HepG2 (cell line): ENCODE measurements around the gene SYNGR2. TPM values are rescaled to one million over a fixed set of nuclear protein-coding genes. Genes with fewer than 3 reads are reported as not detected.

ENCODE experiments used
- ATAC-seq: fragments of 200-7000 bp; cut with Tn5 transposase; 3 replicates; pipeline ENCODE4 v1.9.1; 2020; ENCODE audit warnings: mild to moderate bottlenecking, moderate library complexity
- BruUV-seq: library from RNA; stranded (reverse); fragments of 400-500 nt; replicated peaks from 2 replicates; lab custom pipeline; 2021; lab: Mats Ljungman, UMichigan
- CTCF ChIA-PET: fragments of 300-600 bp; formaldehyde crosslinking; extraction: SDS; loops from one replicate; lab custom pipeline; 2021; ENCODE audit warnings: low total read pairs, inconsistent platforms, low intra/inter-chr PET ratio; lab: Yijun Ruan, JAX
- POLR2A ChIA-PET: fragments of 350-600 bp; sonication (Branson Sonifier 250); formaldehyde crosslinking; loops from one replicate; lab custom pipeline; 2020; ENCODE audit warnings: antibody characterized with exemption, inconsistent platforms; lab: Yijun Ruan, JAX
- DNase-seq: peaks from one replicate; pipeline ENCODE4 v3.0.0-alpha.2; 2015; ENCODE audit warnings: low spot score
- FAIRE-seq: peaks from 3 replicates; lab custom pipeline; 2011; peaks lifted over from hg19 to GRCh38; lab: Jason Lieb, UNC
- H2AFZ ChIP-seq: one replicate; pipeline ENCODE4 v1.6.1; 2011; ENCODE audit warnings: low read length, inconsistent platforms
- H3K27ac ChIP-seq: fragments of 300-600 bp; 3 replicates; pipeline ENCODE4 v1.8.0; 2011; ENCODE audit warnings: mixed run types, mild to moderate bottlenecking, mixed read lengths, low read length, inconsistent platforms; ENCODE audit not compliant: insufficient read depth; ENCODE audit errors: extremely low read length
- H3K27me3 ChIP-seq, 2 experiments: fragments of 200-600 bp in 1 of 2; 2 replicates in 1 of 2; 3 replicates in 1 of 2; pipeline versions ENCODE4 v1.6.0 to v1.8.0; 2011; ENCODE audit warnings: low read length in 2 of 2, mild to moderate bottlenecking in 2 of 2, moderate library complexity in 2 of 2, inconsistent platforms in 1 of 2; ENCODE audit not compliant: insufficient read depth in 2 of 2, control insufficient read depth in 1 of 2
- H3K36me3 ChIP-seq, 2 experiments: fragments of 200-600 bp in 1 of 2; replicated peaks in 1 of 2; 2 replicates in 1 of 2; 3 replicates in 1 of 2; pipeline versions ENCODE4 v1.5.1 to v1.8.0; 2011; ENCODE audit warnings: low read length in 2 of 2, inconsistent platforms in 1 of 2; ENCODE audit not compliant: insufficient read depth in 2 of 2, control insufficient read depth in 1 of 2
- H3K4me1 ChIP-seq: 2 replicates; pipeline ENCODE4 v1.5.1; 2012; ENCODE audit warnings: low read length, inconsistent platforms; ENCODE audit not compliant: insufficient read depth
- H3K4me2 ChIP-seq: 2 replicates; pipeline ENCODE4 v1.6.0; 2011; ENCODE audit warnings: low read depth, low read length, inconsistent platforms
- H3K4me3 ChIP-seq, 3 experiments: fragments of 200-600 bp in 1 of 3; sonication (generic), shearing (Covaris generic) in 1 of 3; replicated peaks in 1 of 3; 2 replicates each; pipeline ENCODE4 v1.5.1; 2011 to 2016; ENCODE audit warnings: low read length in 3 of 3, inconsistent platforms in 2 of 3, low read depth in 2 of 3, mild to moderate bottlenecking in 2 of 3, control low read depth in 1 of 3, mixed read lengths in 1 of 3; ENCODE audit not compliant: insufficient read depth in 1 of 3
- H3K79me2 ChIP-seq: one replicate; pipeline ENCODE4 v1.6.1; 2011; ENCODE audit warnings: low read length, inconsistent platforms; ENCODE audit not compliant: insufficient read depth
- H3K9ac ChIP-seq: 2 replicates; pipeline ENCODE4 v1.6.0; 2011; ENCODE audit warnings: mild to moderate bottlenecking, low read depth, low read length, inconsistent platforms; ENCODE audit not compliant: insufficient read depth
- H3K9me3 ChIP-seq: 2 replicates; pipeline ENCODE4 v1.5.1; 2012; ENCODE audit warnings: mild to moderate bottlenecking, low read length
- H4K20me1 ChIP-seq: 2 replicates; pipeline ENCODE4 v1.6.0; 2011; ENCODE audit warnings: inconsistent platforms, mild to moderate bottlenecking, low read length, moderate library complexity; ENCODE audit not compliant: insufficient read depth
- ATRX ChIP-seq: sonication (generic); formaldehyde crosslinking; IDR thresholded peaks from 2 replicates; pipeline ENCODE4 v1.4.0; 2020; ENCODE audit warnings: missing genetic modification reagents, borderline replicate concordance
- CBX2 ChIP-seq, 2 experiments: fragments of 200-600 bp in 1 of 2; sonication (generic); formaldehyde crosslinking in 1 of 2; IDR thresholded peaks; 2 replicates each; pipeline versions ENCODE4 v1.7.0 to v1.8.1; 2018 to 2022; ENCODE audit warnings: low read depth in 2 of 2, low read length in 1 of 2, mild to moderate bottlenecking in 1 of 2, missing genetic modification reagents in 1 of 2
- CENPT ChIP-seq: sonication (generic); formaldehyde crosslinking; IDR thresholded peaks from 2 replicates; pipeline ENCODE4 v1.8.0; 2022; ENCODE audit warnings: low read depth, mild to moderate bottlenecking, moderate library complexity, missing genetic modification reagents
- HHEX ChIP-seq: IDR thresholded peaks from 2 replicates; pipeline ENCODE4 v1.6.1; 2016; ENCODE audit warnings: control low read depth
- RBM39 ChIP-seq: fragments of 200-400 bp; formaldehyde crosslinking; IDR thresholded peaks from one replicate; pipeline ENCODE4 v1.6.1; 2018; ENCODE audit warnings: antibody characterized with exemption, mild to moderate bottlenecking, low read depth, low read length; ENCODE audit not compliant: poor library complexity, severe bottlenecking
- RORA ChIP-seq: sonication (generic); formaldehyde crosslinking; IDR thresholded peaks from 2 replicates; pipeline ENCODE4 v1.5.0; 2020; ENCODE audit warnings: mild to moderate bottlenecking, missing genetic modification reagents, moderate library complexity
- SSRP1 ChIP-seq: IDR thresholded peaks from 2 replicates; pipeline ENCODE4 v1.6.1; 2016; ENCODE audit warnings: control low read depth
- TBX2 ChIP-seq: sonication (generic); formaldehyde crosslinking; IDR thresholded peaks from 2 replicates; pipeline ENCODE4 v1.5.0; 2020; ENCODE audit warnings: missing genetic modification reagents, mild to moderate bottlenecking, borderline replicate concordance
- TOPORS ChIP-seq: sonication (generic); formaldehyde crosslinking; IDR thresholded peaks from 2 replicates; pipeline ENCODE4 v1.8.0; 2023; ENCODE audit warnings: mild to moderate bottlenecking, missing genetic modification reagents
- ZNF235 ChIP-seq: sonication (generic); formaldehyde crosslinking; IDR thresholded peaks from 2 replicates; pipeline ENCODE4 v1.8.1; 2023; ENCODE audit warnings: mild to moderate bottlenecking, missing genetic modification reagents, borderline replicate concordance
- ZNF432 ChIP-seq: sonication (generic); formaldehyde crosslinking; IDR thresholded peaks from 2 replicates; pipeline ENCODE4 v1.5.0; 2020; ENCODE audit warnings: missing genetic modification reagents, mild to moderate bottlenecking, borderline replicate concordance
- ZNF510 ChIP-seq: sonication (generic); formaldehyde crosslinking; IDR thresholded peaks from 2 replicates; pipeline ENCODE4 v1.4.0; 2020; ENCODE audit warnings: low read depth, mild to moderate bottlenecking, missing genetic modification reagents
- ZNF850 ChIP-seq: sonication (generic); formaldehyde crosslinking; conservative IDR thresholded peaks from 2 replicates; pipeline ENCODE4 v1.9.0; 2021; ENCODE audit warnings: mild to moderate bottlenecking, missing genetic modification reagents
- WGBS: methylation state at CpG from one replicate; pipeline ENCODE4 v1.1.6; 2017; ENCODE audit warnings: low lambda C conversion rate; 5-methylcytosine and 5-hydroxymethylcytosine counted together
- in situ Hi-C: cut with HindIII; loops from 2 replicates; pipeline ENCODE4 v1.10.0; 2017; ENCODE audit warnings: low pct_unique_long_range_greater_than_20kb; ENCODE audit not compliant: extremely low pct_ligation_motif_present
- intact Hi-C: fragments of 100-400 bp; cut with micrococcal nuclease; formaldehyde crosslinking; loops from one replicate; pipeline ENCODE4 v1.10.0; 2022; ENCODE audit not compliant: unreplicated experiment
- polyA plus RNA-seq, 8 experiments: library from polyadenylated mRNA; depleted of rRNA in 3 of 8; stranded (reverse) in 7 of 8; unstranded in 1 of 8; fragments of >200 nt; fragmentation: Illumina TruSeq in 4 of 8; extraction: Trizol in 4 of 8; gene quantifications; 2 replicates each; pipeline versions ENCODE4 v1.2.1 to v1.2.3, GENCODE V29; 2011 to 2016; ENCODE audit warnings: low read depth in 4 of 8, missing spikeins in 1 of 8, mixed read lengths in 1 of 8; ENCODE audit not compliant: insufficient read depth in 1 of 8
- total RNA-seq, 5 experiments: library from RNA; depleted of rRNA; stranded (reverse); fragments of >200 nt; fragmentation: Illumina TruSeq; extraction: Trizol; gene quantifications; 2 replicates each; pipeline ENCODE4 v1.2.3, GENCODE V29; 2016; ENCODE audit warnings: low read depth in 1 of 5
- TF ChIP-seq, protein P1 (sequence below): sonication (generic); formaldehyde crosslinking; IDR thresholded peaks from 2 replicates; pipeline ENCODE4 v1.4.0; 2020; ENCODE audit warnings: missing genetic modification reagents
- TF ChIP-seq, protein P2 (sequence below): sonication (generic); formaldehyde crosslinking; IDR thresholded peaks from 2 replicates; pipeline ENCODE4 v1.4.0; 2020; ENCODE audit warnings: missing genetic modification reagents
- TF ChIP-seq, protein P3 (sequence below): sonication (generic); formaldehyde crosslinking; IDR thresholded peaks from 2 replicates; pipeline ENCODE4 v1.5.0; 2020; ENCODE audit warnings: missing genetic modification reagents

The SYNGR2 gene
- total and polyA plus RNA-seq, 2 of the 13 experiments (the other 11 are each of a cell fraction or from before 2014, with no cell fraction given), result 46.7 to 170 TPM

DNA sequence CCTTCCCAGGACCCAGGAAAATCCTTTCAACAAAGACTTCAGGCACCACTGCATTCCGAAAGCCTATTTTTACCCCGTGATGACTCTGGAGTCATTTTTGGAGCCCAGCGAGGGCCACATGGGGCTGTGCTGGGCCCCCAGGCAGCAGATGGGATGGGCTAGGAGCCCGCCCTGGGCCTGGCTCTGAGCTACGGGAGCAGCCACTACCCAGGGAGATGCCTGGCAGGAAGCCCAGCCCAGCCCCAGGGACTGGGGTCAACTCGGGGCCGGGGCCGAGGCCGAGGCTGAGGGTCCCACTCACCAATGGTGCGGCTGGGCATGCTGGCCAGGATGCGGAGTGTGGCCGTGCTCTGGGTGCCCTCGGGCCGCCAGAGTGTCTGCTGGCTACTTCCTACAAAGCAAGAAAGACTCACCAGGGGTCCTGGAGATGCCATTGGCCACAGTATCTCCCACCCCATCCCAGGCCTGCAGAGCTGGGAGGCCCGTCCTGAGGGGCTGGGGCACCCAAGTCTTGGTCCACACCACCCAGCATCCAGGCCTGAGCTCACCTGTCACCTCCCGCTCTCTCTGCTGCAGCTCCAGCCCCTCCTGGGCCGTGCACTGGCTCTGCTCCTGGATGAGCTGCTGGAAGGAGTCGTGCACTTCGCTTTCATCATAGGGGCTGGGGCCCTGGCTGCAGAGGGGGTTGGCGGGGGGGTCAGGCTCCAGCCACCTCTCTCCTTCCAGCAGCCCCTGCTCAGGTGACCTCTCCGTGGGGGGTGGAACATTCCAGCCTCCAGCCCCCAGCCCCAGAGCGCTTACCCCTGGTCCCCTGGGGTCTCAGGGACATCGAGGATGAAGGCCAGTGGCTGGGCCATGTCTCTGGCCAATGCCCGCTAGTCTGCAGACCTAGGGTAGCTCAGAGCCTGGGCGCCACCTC lies 42.1 kb upstream of the SYNGR2 start:
- peaks cover 8% of the 10 kb centered on the region; the same call in 1 of the 2 replicates for H4K20me1 ChIP-seq
- peaks cover 19% of the 10 kb centered on the region for H3K79me2 ChIP-seq
- peak overlapping the region; percentile 90 for H3K9ac ChIP-seq
- no peaks in the 10 kb centered on the region for H3K27me3 ChIP-seq
- peak overlapping the region; percentile 90 for H3K4me2 ChIP-seq
- no peak for DNase-seq
- H3K4me3 ChIP-seq, result peak overlapping the region in 2 of 3 experiments; percentile 67 to 95; a peak in 4 of 6 replicates
- no peaks in the 10 kb centered on the region for H3K9me3 ChIP-seq
- intact Hi-C loops, result loop anchor here (5.0 kb wide), 1 partner anchor 41 kb away; the partner anchor contains the start of gene SYNGR2
- ChIA-PET POLR2A (interaction anchor here (0.9 to 4.4 kb wide), 7 partner anchors 10 to 61 kb away, joined by 3 to 57 read pairs (median 7); partner anchors contain the start of genes AFMID and TK1), CTCF (no interaction called here)
- FAIRE-seq, result no peak
- H3K27ac ChIP-seq, result peak overlapping the region; percentile 91
- peaks cover 45% of the 10 kb centered on the region for H3K4me1 ChIP-seq
- H2AFZ ChIP-seq, result no peak overlapping the region
- 95% methylated on average over 16 of the region's 25 CpGs for whole genome bisulfite sequencing
- no peak for ATAC-seq
- no TSS peak for BruUV-seq
- in situ Hi-C loops, result no loop called here
- H3K36me3 ChIP-seq, result peaks cover 36 to 38% of the 10 kb centered on the region in 2 experiments; a peak in 4 of 5 replicates
- TF ChIP-seq SSRP1, result no peak
- no peak for TF ChIP-seq ZNF432 (CRISPR knock-in tag)
- TF ChIP-seq RBM39, result no peak
- TF ChIP-seq, protein P1, sequence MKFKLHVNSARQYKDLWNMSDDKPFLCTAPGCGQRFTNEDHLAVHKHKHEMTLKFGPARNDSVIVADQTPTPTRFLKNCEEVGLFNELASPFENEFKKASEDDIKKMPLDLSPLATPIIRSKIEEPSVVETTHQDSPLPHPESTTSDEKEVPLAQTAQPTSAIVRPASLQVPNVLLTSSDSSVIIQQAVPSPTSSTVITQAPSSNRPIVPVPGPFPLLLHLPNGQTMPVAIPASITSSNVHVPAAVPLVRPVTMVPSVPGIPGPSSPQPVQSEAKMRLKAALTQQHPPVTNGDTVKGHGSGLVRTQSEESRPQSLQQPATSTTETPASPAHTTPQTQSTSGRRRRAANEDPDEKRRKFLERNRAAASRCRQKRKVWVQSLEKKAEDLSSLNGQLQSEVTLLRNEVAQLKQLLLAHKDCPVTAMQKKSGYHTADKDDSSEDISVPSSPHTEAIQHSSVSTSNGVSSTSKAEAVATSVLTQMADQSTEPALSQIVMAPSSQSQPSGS (CRISPR knock-in tag), result no peak
- no peak for TF ChIP-seq RORA (CRISPR knock-in tag)
- TF ChIP-seq, protein P2, sequence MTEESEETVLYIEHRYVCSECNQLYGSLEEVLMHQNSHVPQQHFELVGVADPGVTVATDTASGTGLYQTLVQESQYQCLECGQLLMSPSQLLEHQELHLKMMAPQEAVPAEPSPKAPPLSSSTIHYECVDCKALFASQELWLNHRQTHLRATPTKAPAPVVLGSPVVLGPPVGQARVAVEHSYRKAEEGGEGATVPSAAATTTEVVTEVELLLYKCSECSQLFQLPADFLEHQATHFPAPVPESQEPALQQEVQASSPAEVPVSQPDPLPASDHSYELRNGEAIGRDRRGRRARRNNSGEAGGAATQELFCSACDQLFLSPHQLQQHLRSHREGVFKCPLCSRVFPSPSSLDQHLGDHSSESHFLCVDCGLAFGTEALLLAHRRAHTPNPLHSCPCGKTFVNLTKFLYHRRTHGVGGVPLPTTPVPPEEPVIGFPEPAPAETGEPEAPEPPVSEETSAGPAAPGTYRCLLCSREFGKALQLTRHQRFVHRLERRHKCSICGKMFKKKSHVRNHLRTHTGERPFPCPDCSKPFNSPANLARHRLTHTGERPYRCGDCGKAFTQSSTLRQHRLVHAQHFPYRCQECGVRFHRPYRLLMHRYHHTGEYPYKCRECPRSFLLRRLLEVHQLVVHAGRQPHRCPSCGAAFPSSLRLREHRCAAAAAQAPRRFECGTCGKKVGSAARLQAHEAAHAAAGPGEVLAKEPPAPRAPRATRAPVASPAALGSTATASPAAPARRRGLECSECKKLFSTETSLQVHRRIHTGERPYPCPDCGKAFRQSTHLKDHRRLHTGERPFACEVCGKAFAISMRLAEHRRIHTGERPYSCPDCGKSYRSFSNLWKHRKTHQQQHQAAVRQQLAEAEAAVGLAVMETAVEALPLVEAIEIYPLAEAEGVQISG, result no peak
- no peak for TF ChIP-seq ZNF235
- 0 out of 2 replicates have a peak, but pooled peaks have one; percentile 11 for TF ChIP-seq ZNF850 (CRISPR knock-in tag)
- TF ChIP-seq CBX2 (IDR thresholded peaks at IDR 0.05; ENCODE audit: low read depth, low read length), result no peak
- no peak for TF ChIP-seq CBX2 (CRISPR knock-in tag; IDR thresholded peaks at IDR 0.05; ENCODE audit: low read depth)
- TF ChIP-seq, protein P3, sequence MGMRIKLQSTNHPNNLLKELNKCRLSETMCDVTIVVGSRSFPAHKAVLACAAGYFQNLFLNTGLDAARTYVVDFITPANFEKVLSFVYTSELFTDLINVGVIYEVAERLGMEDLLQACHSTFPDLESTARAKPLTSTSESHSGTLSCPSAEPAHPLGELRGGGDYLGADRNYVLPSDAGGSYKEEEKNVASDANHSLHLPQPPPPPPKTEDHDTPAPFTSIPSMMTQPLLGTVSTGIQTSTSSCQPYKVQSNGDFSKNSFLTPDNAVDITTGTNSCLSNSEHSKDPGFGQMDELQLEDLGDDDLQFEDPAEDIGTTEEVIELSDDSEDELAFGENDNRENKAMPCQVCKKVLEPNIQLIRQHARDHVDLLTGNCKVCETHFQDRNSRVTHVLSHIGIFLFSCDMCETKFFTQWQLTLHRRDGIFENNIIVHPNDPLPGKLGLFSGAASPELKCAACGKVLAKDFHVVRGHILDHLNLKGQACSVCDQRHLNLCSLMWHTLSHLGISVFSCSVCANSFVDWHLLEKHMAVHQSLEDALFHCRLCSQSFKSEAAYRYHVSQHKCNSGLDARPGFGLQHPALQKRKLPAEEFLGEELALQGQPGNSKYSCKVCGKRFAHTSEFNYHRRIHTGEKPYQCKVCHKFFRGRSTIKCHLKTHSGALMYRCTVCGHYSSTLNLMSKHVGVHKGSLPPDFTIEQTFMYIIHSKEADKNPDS (CRISPR knock-in tag), result 0 out of 2 replicates have a peak, but pooled peaks have one; percentile 15
- TF ChIP-seq ZNF510 (CRISPR knock-in tag), result no peak
- no peak for TF ChIP-seq TBX2 (CRISPR knock-in tag)
- TF ChIP-seq HHEX (CRISPR knock-in tag), result no peak
- TF ChIP-seq CENPT (CRISPR knock-in tag), result no peak
- TF ChIP-seq ATRX (CRISPR knock-in tag), result no peak
- no peak for TF ChIP-seq TOPORS (CRISPR knock-in tag)
